ENCODE results near the gene TTC7B.
A peak's percentile ranks its signal among the peaks of the same experiment; 100 is the strongest.

The TTC7B gene

DNA sequence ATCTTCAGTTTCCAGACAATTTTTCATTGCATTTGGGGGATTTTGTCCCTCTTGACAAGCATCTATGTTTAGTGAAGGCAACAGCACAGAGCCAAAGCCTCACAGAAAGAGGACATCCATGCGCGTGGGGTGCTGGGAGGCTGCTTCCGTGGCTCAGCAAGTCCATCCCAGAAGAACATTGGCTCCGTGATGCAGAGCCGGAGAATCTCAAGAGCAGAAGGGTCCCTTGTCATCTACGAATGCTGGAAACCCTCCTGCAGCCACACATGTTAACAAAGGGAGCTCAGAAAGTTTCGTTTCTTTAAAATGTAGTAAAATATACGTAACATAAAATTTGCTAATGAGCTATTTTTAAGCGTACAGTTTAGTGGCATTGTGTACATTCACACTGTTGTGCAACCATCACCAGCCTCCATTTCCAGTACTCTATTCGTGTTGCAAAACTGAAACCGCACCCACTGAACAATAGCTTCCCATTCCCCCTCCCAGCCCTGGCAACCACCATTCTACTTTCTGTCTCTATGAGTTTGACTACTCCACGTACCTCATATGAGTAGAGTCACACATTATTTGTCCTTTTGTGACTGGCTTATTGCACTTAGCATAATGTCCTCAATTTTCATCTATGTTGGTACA is 185.9 kb downstream of the TTC7B start:
- no peak for DNase-seq
- Mint-ChIP-seq H3K4me1 (ENCODE audit: low read depth) (peaks cover 5% of the 10 kb centered on the region), H3K36me3 (ENCODE audit: low read depth) (no peaks in the 10 kb centered on the region), H3K9me3 (no peaks in the 10 kb centered on the region), H3K27me3 (no peaks in the 10 kb centered on the region), H3K4me3 (no peak overlapping the region), H3K27ac (no peak overlapping the region)

DNA sequence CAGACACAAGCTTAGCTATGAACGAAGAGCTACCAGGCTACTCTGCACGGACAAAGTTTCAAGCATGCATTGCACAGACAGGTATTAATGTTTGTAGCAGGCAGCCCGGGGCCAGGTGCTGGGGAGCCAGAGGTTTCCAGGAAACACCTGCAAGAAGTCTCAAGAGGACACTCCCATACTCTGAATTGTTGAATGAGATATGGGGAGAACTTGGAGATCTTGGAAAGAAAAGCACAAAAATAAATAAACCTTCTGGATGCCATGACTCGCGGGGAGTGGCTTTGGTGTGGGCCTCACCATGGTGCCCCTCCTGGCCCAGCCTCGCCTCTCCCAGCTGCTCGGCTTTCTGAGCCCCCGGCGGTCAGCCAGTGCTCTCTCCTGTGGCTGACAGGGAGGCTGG is 186.8 kb downstream of the TTC7B start:
- H3K36me3 Mint-ChIP-seq (ENCODE audit: low read depth) = no peaks in the 10 kb centered on the region
- no peaks in the 10 kb centered on the region for H3K9me3 Mint-ChIP-seq
- no peak overlapping the region for H3K4me3 Mint-ChIP-seq
- no peaks in the 10 kb centered on the region for H3K27me3 Mint-ChIP-seq
- no peak overlapping the region for H3K27ac Mint-ChIP-seq
- DNase-seq = no peak
- peaks cover 5% of the 10 kb centered on the region for H3K4me1 Mint-ChIP-seq (ENCODE audit: low read depth)

DNA sequence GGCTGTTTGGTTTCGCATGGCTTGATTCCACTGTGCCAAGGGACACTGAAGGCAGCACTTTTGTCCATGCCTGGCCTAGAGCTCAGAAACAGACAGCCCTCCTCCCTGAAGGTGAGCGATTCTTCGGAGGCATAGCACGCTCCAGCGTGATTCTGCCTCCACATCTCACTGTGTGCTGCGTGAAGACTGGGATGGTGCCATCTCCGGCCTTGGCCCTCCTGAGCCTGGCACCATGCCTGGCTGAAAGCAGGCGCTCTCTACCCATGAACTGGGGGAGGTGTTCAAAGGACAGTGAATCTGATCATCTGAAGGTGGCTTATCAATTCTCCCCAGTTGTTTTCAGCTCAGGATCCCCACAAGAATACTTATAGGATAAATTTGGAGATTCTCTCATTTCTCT is 187.4 kb downstream of the TTC7B start:
- H3K27me3 Mint-ChIP-seq = no peaks in the 10 kb centered on the region
- H3K9me3 Mint-ChIP-seq = no peaks in the 10 kb centered on the region
- H3K36me3 Mint-ChIP-seq (ENCODE audit: low read depth) = no peaks in the 10 kb centered on the region
- peaks cover 5% of the 10 kb centered on the region for H3K4me1 Mint-ChIP-seq (ENCODE audit: low read depth)
- no peak overlapping the region for H3K27ac Mint-ChIP-seq
- no peak overlapping the region for H3K4me3 Mint-ChIP-seq
- no peak for DNase-seq

DNA sequence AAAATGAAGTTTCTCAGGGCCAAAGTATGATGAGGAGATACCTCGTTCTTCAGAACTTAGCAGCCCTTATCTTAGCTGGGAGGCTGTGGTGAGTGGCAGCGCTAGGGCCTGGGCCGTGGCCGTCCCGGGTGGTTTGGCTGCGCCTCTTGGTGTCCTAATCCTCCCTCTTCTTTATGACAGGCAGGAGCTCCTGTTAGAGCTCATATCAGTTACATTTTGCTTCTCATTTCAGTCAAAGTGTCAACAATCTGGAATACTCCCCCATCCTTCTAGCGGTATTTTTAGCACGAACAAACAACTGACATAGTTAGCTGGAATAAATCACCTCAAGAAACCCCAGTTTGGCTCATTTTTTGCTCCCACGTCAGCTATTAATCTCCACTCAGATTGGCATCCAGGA is 188.8 kb downstream of the TTC7B start:
- Mint-ChIP-seq H3K27ac (no peak overlapping the region), H3K27me3 (no peaks in the 10 kb centered on the region), H3K4me1 (ENCODE audit: low read depth) (peaks cover 3% of the 10 kb centered on the region), H3K36me3 (ENCODE audit: low read depth) (no peaks in the 10 kb centered on the region), H3K9me3 (no peaks in the 10 kb centered on the region), H3K4me3 (no peak overlapping the region)
- no peak for DNase-seq

DNA sequence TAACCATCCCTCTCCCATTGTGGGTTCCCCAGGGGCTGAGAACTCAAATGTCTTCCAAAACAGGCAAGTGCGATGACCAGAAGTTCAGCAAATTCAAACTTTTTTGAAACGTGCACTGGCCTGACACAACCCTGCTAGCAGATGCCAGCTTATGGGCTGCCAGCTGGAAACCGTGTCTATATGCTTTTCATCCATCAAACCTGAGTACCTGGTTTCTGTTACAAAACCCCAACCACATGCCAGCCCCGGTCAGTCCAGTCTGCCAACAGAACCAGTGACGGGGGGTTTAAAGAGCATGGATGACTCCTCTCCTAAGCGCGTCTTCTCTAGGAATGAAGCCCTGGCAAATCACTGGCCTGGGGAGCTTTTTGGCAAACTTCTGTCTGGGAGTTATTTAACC is 189.7 kb downstream of the TTC7B start:
- Mint-ChIP-seq H3K4me3 (no peak overlapping the region), H3K36me3 (ENCODE audit: low read depth) (no peaks in the 10 kb centered on the region), H3K4me1 (ENCODE audit: low read depth) (no peaks in the 10 kb centered on the region), H3K27ac (no peak overlapping the region), H3K27me3 (no peaks in the 10 kb centered on the region), H3K9me3 (no peaks in the 10 kb centered on the region)
- DNase-seq = no peak

DNA sequence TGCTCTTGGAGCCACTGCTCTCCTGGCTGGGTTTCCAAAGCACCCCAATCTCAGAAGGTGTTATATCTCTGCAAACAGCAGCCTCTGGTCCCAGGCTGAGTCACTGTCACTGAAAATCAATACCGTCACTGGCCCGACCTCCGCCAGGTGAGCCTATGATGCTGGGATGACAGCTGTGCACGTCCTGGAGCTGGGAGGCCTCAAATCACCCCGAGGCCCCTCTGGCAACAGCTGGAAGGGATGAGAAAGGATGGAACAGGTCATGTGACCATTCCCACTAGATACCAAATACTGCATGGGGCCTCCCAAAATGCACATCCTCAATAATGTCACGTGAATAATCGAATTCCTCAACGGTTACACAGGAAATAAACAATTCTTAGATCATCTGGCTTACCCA is 190.8 kb downstream of the TTC7B start:
- Mint-ChIP-seq H3K36me3 (ENCODE audit: low read depth) (no peaks in the 10 kb centered on the region), H3K27ac (no peak overlapping the region), H3K4me1 (ENCODE audit: low read depth) (no peaks in the 10 kb centered on the region), H3K27me3 (no peaks in the 10 kb centered on the region), H3K4me3 (no peak overlapping the region), H3K9me3 (no peaks in the 10 kb centered on the region)
- DNase-seq = no peak

DNA sequence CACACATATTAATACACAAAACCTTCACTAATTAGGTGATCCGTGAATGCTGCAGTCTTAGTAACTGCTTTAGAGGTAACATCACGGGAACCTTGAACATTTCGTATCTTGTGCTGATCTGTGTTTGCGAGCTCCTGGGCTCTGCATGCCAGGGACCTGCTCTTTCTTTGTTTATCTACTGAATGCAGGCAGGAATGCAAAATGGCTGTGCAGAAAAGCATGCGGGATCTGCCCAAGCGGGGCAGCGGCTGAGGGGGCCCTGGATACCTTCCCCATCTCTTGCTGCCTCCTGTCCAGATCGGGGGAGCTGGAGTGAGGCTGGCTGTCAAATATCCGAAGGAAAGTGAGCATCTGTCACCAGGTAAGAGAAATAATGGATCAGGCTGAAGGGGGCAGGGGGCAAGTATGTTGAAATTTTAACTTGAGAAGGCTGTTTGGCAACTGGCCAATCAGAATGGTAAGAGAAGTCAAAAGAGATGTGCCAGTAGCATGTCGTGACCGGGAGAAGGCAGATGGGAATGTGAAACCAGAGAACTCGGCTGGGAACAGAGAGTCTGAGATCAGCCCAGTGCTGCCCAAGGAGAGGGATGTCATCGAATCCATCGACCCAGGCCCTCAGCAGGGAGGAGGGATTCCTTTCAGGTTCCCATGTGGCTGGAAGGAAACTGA is 191.4 kb downstream of the TTC7B start:
- Mint-ChIP-seq H3K36me3 (ENCODE audit: low read depth) (no peaks in the 10 kb centered on the region), H3K4me1 (ENCODE audit: low read depth) (no peaks in the 10 kb centered on the region), H3K4me3 (no peak overlapping the region), H3K27me3 (no peaks in the 10 kb centered on the region), H3K9me3 (no peaks in the 10 kb centered on the region), H3K27ac (no peak overlapping the region)
- no peak for DNase-seq

DNA sequence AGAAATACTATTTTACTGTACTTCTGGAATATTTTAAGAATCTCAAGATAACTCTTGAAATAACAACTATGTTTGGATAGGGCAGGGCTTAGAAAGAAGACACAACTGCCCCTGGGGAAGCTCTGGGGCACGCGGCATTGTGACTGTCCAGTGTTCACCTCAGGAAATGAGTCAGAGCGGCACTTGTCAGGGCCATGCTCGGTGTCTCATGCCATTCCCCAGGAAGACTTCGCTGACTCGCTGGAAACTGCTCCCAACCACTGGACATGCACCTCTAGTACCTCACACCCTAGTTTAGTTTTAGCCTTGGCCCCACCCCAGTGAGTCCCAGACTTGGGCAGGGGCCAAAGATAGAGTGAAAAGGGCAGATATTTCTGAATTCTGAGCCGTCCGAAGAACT is 192.0 kb downstream of the TTC7B start:
- Mint-ChIP-seq H3K9me3 (no peaks in the 10 kb centered on the region), H3K27ac (no peak overlapping the region), H3K4me1 (ENCODE audit: low read depth) (no peaks in the 10 kb centered on the region), H3K4me3 (no peak overlapping the region), H3K36me3 (ENCODE audit: low read depth) (no peaks in the 10 kb centered on the region), H3K27me3 (no peaks in the 10 kb centered on the region)
- DNase-seq = no peak

DNA sequence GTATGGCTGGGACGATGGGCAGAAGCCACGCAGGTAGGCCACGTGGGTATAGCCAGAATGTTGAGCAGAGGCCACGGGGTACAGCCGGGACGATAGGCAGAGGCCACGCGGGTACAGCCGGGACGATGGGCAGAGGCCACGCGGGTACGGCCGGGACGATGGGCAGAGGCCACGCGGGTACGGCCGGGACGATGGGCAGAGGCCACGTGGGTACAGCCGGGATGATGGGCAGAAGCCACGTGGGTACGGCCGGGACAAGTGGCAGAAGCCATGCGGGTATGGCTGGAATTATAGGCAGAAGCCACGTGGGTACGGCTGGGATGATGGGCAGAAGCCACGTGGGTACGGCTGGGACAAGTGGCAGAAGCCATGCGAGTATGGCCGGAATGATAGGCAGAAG is 195.0 kb downstream of the TTC7B start:
- no peaks in the 10 kb centered on the region for H3K4me1 Mint-ChIP-seq (ENCODE audit: low read depth)
- no peaks in the 10 kb centered on the region for H3K36me3 Mint-ChIP-seq (ENCODE audit: low read depth)
- no peaks in the 10 kb centered on the region for H3K27me3 Mint-ChIP-seq
- no peaks in the 10 kb centered on the region for H3K9me3 Mint-ChIP-seq
- no peak for DNase-seq
- H3K4me3 Mint-ChIP-seq = no peak overlapping the region
- no peak overlapping the region for H3K27ac Mint-ChIP-seq

DNA sequence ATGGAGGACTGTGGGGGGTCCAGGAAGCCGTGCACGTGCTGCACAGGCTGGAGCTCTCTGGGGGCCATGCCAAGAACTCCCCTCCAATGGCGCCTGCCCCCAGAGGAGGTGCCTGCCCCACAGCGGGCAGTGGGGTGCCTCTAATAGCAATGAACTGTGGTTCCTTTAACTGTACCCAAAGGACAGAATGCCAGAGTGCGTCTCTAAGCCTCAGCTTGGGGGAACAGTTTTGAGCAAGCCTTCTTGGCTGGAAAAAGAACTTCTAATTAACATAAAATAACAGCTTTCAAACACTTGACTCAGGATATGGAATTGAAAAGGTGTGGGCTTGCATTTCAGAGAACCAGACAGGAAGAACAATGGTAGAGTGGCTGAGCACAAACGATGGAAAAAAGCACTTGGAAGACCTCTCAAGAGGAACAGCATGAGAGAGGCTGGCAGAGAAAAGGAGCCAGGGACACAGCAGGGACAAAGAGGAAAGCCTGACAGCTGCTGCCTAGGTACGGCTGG is 195.6 kb downstream of the TTC7B start:
- no peaks in the 10 kb centered on the region for H3K9me3 Mint-ChIP-seq
- H3K4me3 Mint-ChIP-seq = no peak overlapping the region
- DNase-seq = no peak
- H3K27me3 Mint-ChIP-seq = no peaks in the 10 kb centered on the region
- no peaks in the 10 kb centered on the region for H3K4me1 Mint-ChIP-seq (ENCODE audit: low read depth)
- H3K27ac Mint-ChIP-seq = no peak overlapping the region
- H3K36me3 Mint-ChIP-seq (ENCODE audit: low read depth) = no peaks in the 10 kb centered on the region

DNA sequence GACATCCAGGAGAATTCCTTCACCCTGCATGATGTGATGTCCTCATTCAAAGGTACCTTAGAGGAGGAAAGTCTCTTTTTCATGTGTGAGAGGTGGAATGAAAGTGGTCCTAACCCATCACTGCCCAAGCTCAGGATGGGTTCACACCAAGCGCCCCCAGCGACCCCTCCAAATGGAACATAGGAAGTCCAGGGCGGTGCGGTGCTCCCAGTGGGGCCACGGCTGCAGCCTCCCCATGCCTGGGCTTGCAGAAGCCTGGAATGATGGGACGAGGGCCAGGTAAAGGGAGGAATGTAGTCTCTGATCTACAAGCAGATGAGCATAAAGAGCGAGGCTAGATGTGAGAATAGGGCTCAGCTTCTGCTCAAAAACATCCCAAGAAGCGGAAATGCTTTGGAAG is 196.3 kb downstream of the TTC7B start:
- no peaks in the 10 kb centered on the region for H3K4me1 Mint-ChIP-seq (ENCODE audit: low read depth)
- no peak overlapping the region for H3K27ac Mint-ChIP-seq
- H3K27me3 Mint-ChIP-seq = no peaks in the 10 kb centered on the region
- no peaks in the 10 kb centered on the region for H3K9me3 Mint-ChIP-seq
- H3K36me3 Mint-ChIP-seq (ENCODE audit: low read depth) = no peaks in the 10 kb centered on the region
- H3K4me3 Mint-ChIP-seq = no peak overlapping the region
- no peak for DNase-seq

DNA sequence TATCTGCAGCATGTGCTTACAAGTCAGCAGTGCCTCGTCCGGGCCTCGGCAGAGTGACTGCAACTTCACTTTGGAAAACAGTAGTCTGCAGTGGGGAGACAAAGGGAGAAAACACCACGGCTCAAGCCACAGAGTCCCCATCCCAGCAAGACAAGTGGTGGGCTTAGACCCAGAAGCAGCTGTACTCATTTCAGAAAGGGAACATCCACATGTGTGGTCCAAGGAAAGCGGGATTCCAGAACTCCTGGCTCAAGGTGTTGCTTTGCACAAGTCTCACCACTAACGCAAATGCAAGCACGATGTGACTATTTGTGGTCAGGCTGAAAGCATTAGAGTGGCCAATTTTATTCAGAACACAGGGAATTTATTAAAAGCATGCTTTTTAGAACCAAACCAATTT is 198.3 kb downstream of the TTC7B start:
- H3K36me3 Mint-ChIP-seq (ENCODE audit: low read depth) = no peaks in the 10 kb centered on the region
- no peaks in the 10 kb centered on the region for H3K9me3 Mint-ChIP-seq
- no peak overlapping the region for H3K27ac Mint-ChIP-seq
- H3K4me1 Mint-ChIP-seq (ENCODE audit: low read depth) = no peaks in the 10 kb centered on the region
- H3K27me3 Mint-ChIP-seq = no peaks in the 10 kb centered on the region
- no peak overlapping the region for H3K4me3 Mint-ChIP-seq
- DNase-seq = no peak

DNA sequence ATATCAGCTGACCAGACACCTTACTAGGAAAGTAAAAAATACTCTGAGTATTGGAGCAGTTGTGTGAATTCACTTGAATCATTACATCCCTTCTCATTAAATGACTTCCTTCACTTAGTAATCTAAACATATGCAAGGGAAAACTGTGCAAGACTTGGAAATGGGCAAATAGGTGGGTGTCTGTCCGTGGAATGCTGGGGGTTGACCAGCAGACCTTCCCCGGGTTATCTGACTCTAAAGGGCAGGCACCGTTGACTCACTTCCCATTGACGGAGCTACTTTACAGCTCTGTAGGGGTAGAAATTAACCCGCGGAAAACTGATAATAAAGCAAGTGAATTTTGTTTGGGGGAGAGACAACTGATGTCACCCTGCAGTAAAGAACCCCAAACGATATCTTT is 199.3 kb downstream of the TTC7B start:
- DNase-seq = no peak
- no peaks in the 10 kb centered on the region for H3K9me3 Mint-ChIP-seq
- no peak overlapping the region for H3K4me3 Mint-ChIP-seq
- no peaks in the 10 kb centered on the region for H3K4me1 Mint-ChIP-seq (ENCODE audit: low read depth)
- no peaks in the 10 kb centered on the region for H3K27me3 Mint-ChIP-seq
- H3K36me3 Mint-ChIP-seq (ENCODE audit: low read depth) = no peaks in the 10 kb centered on the region
- no peak overlapping the region for H3K27ac Mint-ChIP-seq

DNA sequence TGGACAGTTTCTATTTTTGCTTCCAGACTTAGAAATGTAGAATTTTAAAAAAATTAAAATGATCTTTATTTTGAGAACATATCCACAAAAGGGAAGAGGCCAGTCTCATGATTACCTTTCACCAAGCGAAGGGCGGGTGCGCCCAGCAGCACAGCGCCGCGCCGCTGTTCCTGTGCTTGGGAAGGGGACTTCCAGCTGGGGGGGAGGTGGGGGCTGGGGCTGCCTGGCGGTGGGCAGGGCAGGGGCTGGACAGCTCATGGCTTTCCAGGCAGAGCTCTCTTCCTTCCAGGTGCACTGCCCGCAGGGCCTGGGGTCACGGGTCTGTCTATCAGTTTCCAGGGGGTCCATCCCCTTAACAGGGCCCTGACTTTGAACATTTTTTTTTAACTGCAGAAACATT is 199.9 kb downstream of the TTC7B start:
- Mint-ChIP-seq H3K27ac (no peak overlapping the region), H3K4me1 (ENCODE audit: low read depth) (no peaks in the 10 kb centered on the region), H3K36me3 (ENCODE audit: low read depth) (no peaks in the 10 kb centered on the region), H3K4me3 (no peak overlapping the region), H3K27me3 (no peaks in the 10 kb centered on the region), H3K9me3 (no peaks in the 10 kb centered on the region)
- no peak for DNase-seq

DNA sequence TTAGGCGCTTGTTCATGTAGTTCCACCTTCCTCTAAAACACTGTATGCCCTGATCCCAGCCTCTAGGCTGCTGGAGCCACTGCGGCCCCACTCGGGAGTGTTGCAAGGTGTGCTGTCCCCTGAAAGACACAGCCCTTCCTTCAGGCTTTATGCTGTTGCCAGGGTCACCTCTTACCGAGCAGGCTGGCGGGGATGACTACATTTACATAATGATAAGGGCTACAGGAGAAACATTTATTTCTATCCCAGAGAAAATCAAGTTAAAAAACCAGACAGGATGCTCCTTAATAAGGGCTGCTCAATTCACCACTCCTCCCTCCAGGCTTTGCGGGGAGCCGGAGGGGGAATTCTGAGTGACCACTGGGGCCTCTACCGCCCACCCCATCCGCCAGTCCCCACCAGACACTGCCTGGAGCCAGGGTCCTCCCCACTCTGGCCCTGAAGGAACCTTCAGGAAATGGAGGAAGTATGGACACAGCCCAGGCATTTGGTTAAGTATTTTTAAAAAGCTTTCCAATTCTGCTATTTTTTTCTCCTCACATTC is 200.6 kb downstream of the TTC7B start:
- H3K9me3 Mint-ChIP-seq = no peaks in the 10 kb centered on the region
- no peak overlapping the region for H3K4me3 Mint-ChIP-seq
- H3K27me3 Mint-ChIP-seq = no peaks in the 10 kb centered on the region
- no peaks in the 10 kb centered on the region for H3K36me3 Mint-ChIP-seq (ENCODE audit: low read depth)
- DNase-seq = no peak
- peak overlapping the region; percentile 14 for H3K27ac Mint-ChIP-seq
- H3K4me1 Mint-ChIP-seq (ENCODE audit: low read depth) = no peaks in the 10 kb centered on the region

Data from activated T-cell treated with anti-CD3 and anti-CD28 coated beads, Interleukin-2, amount 50 U/mL, for 24 hours (primary cell).